HepG2 (cell line): ENCODE results near the gene CARMIL1. TPM values are rescaled to one million over a fixed set of nuclear protein-coding genes. Genes with fewer than 3 reads are reported as not detected.

Source experiments
- ATAC-seq: fragments of 200-7000 bp; cut with Tn5 transposase; 3 replicates; pipeline ENCODE4 v1.9.1; 2020; ENCODE audit warnings: mild to moderate bottlenecking, moderate library complexity
- BruUV-seq: library from RNA; stranded (reverse); fragments of 400-500 nt; replicated peaks from 2 replicates; lab custom pipeline; 2021; lab: Mats Ljungman, UMichigan
- CTCF ChIA-PET: fragments of 300-600 bp; formaldehyde crosslinking; extraction: SDS; loops from one replicate; lab custom pipeline; 2021; ENCODE audit warnings: low total read pairs, inconsistent platforms, low intra/inter-chr PET ratio; lab: Yijun Ruan, JAX
- POLR2A ChIA-PET: fragments of 350-600 bp; sonication (Branson Sonifier 250); formaldehyde crosslinking; loops from one replicate; lab custom pipeline; 2020; ENCODE audit warnings: antibody characterized with exemption, inconsistent platforms; lab: Yijun Ruan, JAX
- DNase-seq: peaks from one replicate; pipeline ENCODE4 v3.0.0-alpha.2; 2015; ENCODE audit warnings: low spot score
- FAIRE-seq: peaks from 3 replicates; lab custom pipeline; 2011; peaks lifted over from hg19 to GRCh38; lab: Jason Lieb, UNC
- H2AFZ ChIP-seq: one replicate; pipeline ENCODE4 v1.6.1; 2011; ENCODE audit warnings: low read length, inconsistent platforms
- H3K27ac ChIP-seq: fragments of 300-600 bp; 3 replicates; pipeline ENCODE4 v1.8.0; 2011; ENCODE audit warnings: mixed run types, mild to moderate bottlenecking, mixed read lengths, low read length, inconsistent platforms; ENCODE audit not compliant: insufficient read depth; ENCODE audit errors: extremely low read length
- H3K27me3 ChIP-seq, 2 experiments: fragments of 200-600 bp in 1 of 2; 2 replicates in 1 of 2; 3 replicates in 1 of 2; pipeline versions ENCODE4 v1.6.0 to v1.8.0; 2011; ENCODE audit warnings: low read length in 2 of 2, mild to moderate bottlenecking in 2 of 2, moderate library complexity in 2 of 2, inconsistent platforms in 1 of 2; ENCODE audit not compliant: insufficient read depth in 2 of 2, control insufficient read depth in 1 of 2
- H3K36me3 ChIP-seq, 2 experiments: fragments of 200-600 bp in 1 of 2; replicated peaks in 1 of 2; 2 replicates in 1 of 2; 3 replicates in 1 of 2; pipeline versions ENCODE4 v1.5.1 to v1.8.0; 2011; ENCODE audit warnings: low read length in 2 of 2, inconsistent platforms in 1 of 2; ENCODE audit not compliant: insufficient read depth in 2 of 2, control insufficient read depth in 1 of 2
- H3K4me1 ChIP-seq: 2 replicates; pipeline ENCODE4 v1.5.1; 2012; ENCODE audit warnings: low read length, inconsistent platforms; ENCODE audit not compliant: insufficient read depth
- H3K4me2 ChIP-seq: 2 replicates; pipeline ENCODE4 v1.6.0; 2011; ENCODE audit warnings: low read depth, low read length, inconsistent platforms
- H3K4me3 ChIP-seq, 3 experiments: fragments of 200-600 bp in 1 of 3; sonication (generic), shearing (Covaris generic) in 1 of 3; replicated peaks in 1 of 3; 2 replicates each; pipeline ENCODE4 v1.5.1; 2011 to 2016; ENCODE audit warnings: low read length in 3 of 3, inconsistent platforms in 2 of 3, low read depth in 2 of 3, mild to moderate bottlenecking in 2 of 3, control low read depth in 1 of 3, mixed read lengths in 1 of 3; ENCODE audit not compliant: insufficient read depth in 1 of 3
- H3K79me2 ChIP-seq: one replicate; pipeline ENCODE4 v1.6.1; 2011; ENCODE audit warnings: low read length, inconsistent platforms; ENCODE audit not compliant: insufficient read depth
- H3K9ac ChIP-seq: 2 replicates; pipeline ENCODE4 v1.6.0; 2011; ENCODE audit warnings: mild to moderate bottlenecking, low read depth, low read length, inconsistent platforms; ENCODE audit not compliant: insufficient read depth
- H3K9me3 ChIP-seq: 2 replicates; pipeline ENCODE4 v1.5.1; 2012; ENCODE audit warnings: mild to moderate bottlenecking, low read length
- H4K20me1 ChIP-seq: 2 replicates; pipeline ENCODE4 v1.6.0; 2011; ENCODE audit warnings: inconsistent platforms, mild to moderate bottlenecking, low read length, moderate library complexity; ENCODE audit not compliant: insufficient read depth
- CCAR2 ChIP-seq: fragments of 200-400 bp; formaldehyde crosslinking; optimal IDR thresholded peaks from 2 replicates; pipeline ENCODE3; 2018; ENCODE audit warnings: low read depth, mild to moderate bottlenecking, low read length, moderate library complexity
- CENPT ChIP-seq: sonication (generic); formaldehyde crosslinking; IDR thresholded peaks from 2 replicates; pipeline ENCODE4 v1.8.0; 2022; ENCODE audit warnings: low read depth, mild to moderate bottlenecking, moderate library complexity, missing genetic modification reagents
- CSRNP1 ChIP-seq: sonication (generic); formaldehyde crosslinking; IDR thresholded peaks from 2 replicates; pipeline ENCODE4 v1.8.1; 2023; ENCODE audit warnings: mild to moderate bottlenecking, missing genetic modification reagents
- HNRNPH1 ChIP-seq: fragments of 200-400 bp; formaldehyde crosslinking; optimal IDR thresholded peaks from 2 replicates; pipeline ENCODE3; 2017; ENCODE audit warnings: mild to moderate bottlenecking, low read depth, low read length
- KAT8 ChIP-seq: IDR thresholded peaks from 2 replicates; pipeline ENCODE4 v1.6.1; 2016; ENCODE audit warnings: missing genetic modification reagents, missing compliant biosample characterization
- MAFK ChIP-seq, 2 experiments: IDR thresholded peaks in 1 of 2; conservative IDR thresholded peaks in 1 of 2; 2 replicates each; pipeline ENCODE4 v1.6.1; 2011; ENCODE audit warnings: improper control_type of control experiment in 2 of 2, low read length in 2 of 2
- PCBP1 ChIP-seq: fragments of 200-400 bp; formaldehyde crosslinking; IDR thresholded peaks from 2 replicates; pipeline ENCODE4 v1.6.1; 2017; ENCODE audit warnings: mild to moderate bottlenecking, low read depth, low read length, borderline replicate concordance
- REL ChIP-seq: sonication (generic); formaldehyde crosslinking; conservative IDR thresholded peaks from 2 replicates; pipeline ENCODE4 v1.8.0; 2022; ENCODE audit warnings: mild to moderate bottlenecking, missing genetic modification reagents, moderate library complexity
- SIN3A ChIP-seq: IDR thresholded peaks from 2 replicates; pipeline ENCODE4 v1.6.1; 2011; ENCODE audit warnings: low read depth, mild to moderate bottlenecking, control low read depth, low read length, borderline replicate concordance
- SRSF1 ChIP-seq: fragments of 200-400 bp; formaldehyde crosslinking; optimal IDR thresholded peaks from 2 replicates; pipeline ENCODE3; 2017; ENCODE audit warnings: mild to moderate bottlenecking, low read depth, low read length, moderate library complexity
- YEATS4 ChIP-seq: sonication (generic); formaldehyde crosslinking; IDR thresholded peaks from 2 replicates; pipeline ENCODE4 v1.4.0; 2020; ENCODE audit warnings: missing genetic modification reagents, borderline replicate concordance
- ZFP41 ChIP-seq: sonication (generic); formaldehyde crosslinking; IDR thresholded peaks from 2 replicates; pipeline ENCODE4 v1.4.0; 2020; ENCODE audit warnings: mild to moderate bottlenecking, missing genetic modification reagents, borderline replicate concordance
- ZFP82 ChIP-seq: sonication (generic); formaldehyde crosslinking; IDR thresholded peaks from 2 replicates; pipeline ENCODE4 v1.5.1; 2020; ENCODE audit warnings: mild to moderate bottlenecking, missing genetic modification reagents, borderline replicate concordance
- ZFY ChIP-seq: sonication (generic); formaldehyde crosslinking; IDR thresholded peaks from 2 replicates; pipeline ENCODE4 v1.4.0; 2020; ENCODE audit warnings: missing genetic modification reagents
- ZNF20 ChIP-seq: sonication (generic); formaldehyde crosslinking; IDR thresholded peaks from 2 replicates; pipeline ENCODE4 v1.4.0; 2020; ENCODE audit warnings: mild to moderate bottlenecking, moderate library complexity, missing genetic modification reagents
- ZNF577 ChIP-seq: sonication (generic); formaldehyde crosslinking; IDR thresholded peaks from 2 replicates; pipeline ENCODE4 v1.4.0; 2020; ENCODE audit warnings: mild to moderate bottlenecking, low read depth, missing genetic modification reagents, borderline replicate concordance
- WGBS: methylation state at CpG from one replicate; pipeline ENCODE4 v1.1.6; 2017; ENCODE audit warnings: low lambda C conversion rate; 5-methylcytosine and 5-hydroxymethylcytosine counted together
- in situ Hi-C: cut with HindIII; loops from 2 replicates; pipeline ENCODE4 v1.10.0; 2017; ENCODE audit warnings: low pct_unique_long_range_greater_than_20kb; ENCODE audit not compliant: extremely low pct_ligation_motif_present
- intact Hi-C: fragments of 100-400 bp; cut with micrococcal nuclease; formaldehyde crosslinking; loops from one replicate; pipeline ENCODE4 v1.10.0; 2022; ENCODE audit not compliant: unreplicated experiment
- polyA plus RNA-seq, 8 experiments: library from polyadenylated mRNA; depleted of rRNA in 3 of 8; stranded (reverse) in 7 of 8; unstranded in 1 of 8; fragments of >200 nt; fragmentation: Illumina TruSeq in 4 of 8; extraction: Trizol in 4 of 8; gene quantifications; 2 replicates each; pipeline versions ENCODE4 v1.2.1 to v1.2.3, GENCODE V29; 2011 to 2016; ENCODE audit warnings: low read depth in 4 of 8, missing spikeins in 1 of 8, mixed read lengths in 1 of 8; ENCODE audit not compliant: insufficient read depth in 1 of 8
- total RNA-seq, 5 experiments: library from RNA; depleted of rRNA; stranded (reverse); fragments of >200 nt; fragmentation: Illumina TruSeq; extraction: Trizol; gene quantifications; 2 replicates each; pipeline ENCODE4 v1.2.3, GENCODE V29; 2016; ENCODE audit warnings: low read depth in 1 of 5

CARMIL1 gene
- total and polyA plus RNA-seq, 2 of the 13 experiments (the other 11 are each of a cell fraction or from before 2014, with no cell fraction given), result 1.8 to 2.6 TPM

DNA sequence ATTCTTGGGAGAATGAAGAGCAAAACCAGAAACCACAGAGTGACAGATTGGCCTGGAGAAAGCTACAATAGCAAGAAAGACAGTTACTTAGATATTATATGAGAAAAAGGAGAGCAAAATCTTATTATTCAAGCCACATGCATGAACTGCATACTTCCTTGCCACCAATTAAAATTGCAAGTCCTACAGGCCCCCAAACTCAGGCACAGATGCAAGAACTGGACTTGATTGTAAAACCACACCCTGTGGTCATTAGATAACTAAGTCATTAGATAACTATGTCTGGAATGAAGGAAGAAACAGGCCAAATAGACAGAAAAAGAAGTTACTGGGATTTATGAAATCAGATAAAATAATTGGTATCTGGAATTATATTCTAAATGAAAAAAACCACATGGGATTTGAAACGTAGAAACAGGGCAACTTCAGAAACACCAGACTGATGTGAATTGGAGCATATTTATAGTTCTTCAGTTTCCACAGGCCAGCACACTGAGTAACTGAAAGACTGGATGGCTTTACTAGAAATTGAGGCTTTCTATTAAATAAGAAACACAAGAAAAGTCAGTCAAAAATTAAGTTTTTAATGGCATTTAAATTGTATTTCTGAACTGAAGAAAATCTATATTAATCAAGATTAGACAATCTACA lies 49.4 kb upstream of the CARMIL1 start:
- Histone ChIP-seq H3K9me3 (no peaks in the 10 kb centered on the region), H3K4me2 (no peak overlapping the region), H3K9ac (no peak overlapping the region), H3K27ac (no peak overlapping the region), H2AFZ (no peak overlapping the region), H3K36me3 (no peaks in the 10 kb centered on the region), H3K4me3 (no peak overlapping the region), H3K4me1 (no peaks in the 10 kb centered on the region), H3K27me3 (0 out of 5 replicates have a peak, but pooled peaks cover 0 to 11% of the 10 kb centered on the region in 2 experiments), H4K20me1 (no peaks in the 10 kb centered on the region), H3K79me2 (no peaks in the 10 kb centered on the region)
- ATAC-seq (no peak), DNase-seq (no peak), FAIRE-seq (no peak)
- in situ Hi-C loops, result no loop called here
- WGBS, result 5% methylated on average over 1 of the region's 1 CpG
- ChIA-PET POLR2A (no interaction called here), CTCF (no interaction called here)
- BruUV-seq, result no TSS peak
- intact Hi-C loops, result loop anchor here (10.0 kb wide), 1 partner anchor 715 kb away; no protein-coding TSS in a partner anchor
- TF ChIP-seq SIN3A (no peak), ZFY (no peak), ZFP82 (CRISPR knock-in tag) (no peak), ZNF577 (CRISPR knock-in tag) (no peak), ZFP41 (CRISPR knock-in tag) (no peak), CENPT (CRISPR knock-in tag) (no peak)

DNA sequence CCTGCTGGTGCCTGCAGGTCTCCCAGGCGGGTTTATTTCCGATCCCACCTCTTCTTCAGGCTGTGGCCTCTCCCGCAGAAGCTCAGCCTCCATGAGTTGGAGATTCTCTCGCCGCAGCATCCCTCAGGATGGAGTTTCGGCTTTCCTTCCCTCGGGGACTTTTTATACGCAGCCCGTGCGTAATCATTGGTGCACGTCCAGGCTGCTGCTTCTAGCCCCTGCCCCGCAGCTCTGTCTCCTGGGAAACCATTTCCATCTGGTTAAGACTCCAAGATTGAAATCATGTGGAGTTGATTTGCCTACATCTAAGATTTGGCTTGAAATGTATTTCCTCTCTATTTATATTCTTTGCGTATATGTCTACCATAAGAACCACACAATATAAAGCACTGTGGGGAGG lies 46.7 kb upstream of the CARMIL1 start:
- ChIA-PET CTCF (no interaction called here), POLR2A (no interaction called here)
- H3K4me3 ChIP-seq, result no peak overlapping the region
- intact Hi-C loops, result no loop called here
- in situ Hi-C loops, result no loop called here
- ATAC-seq (no peak), DNase-seq (no peak), FAIRE-seq (no peak)
- no peak overlapping the region for H3K9ac ChIP-seq
- H3K9me3 ChIP-seq, result no peaks in the 10 kb centered on the region
- 45% methylated on average over 13 of the region's 13 CpGs for WGBS
- H3K4me1 ChIP-seq, result no peaks in the 10 kb centered on the region
- no peak overlapping the region for H3K27ac ChIP-seq
- TF ChIP-seq CSRNP1 (CRISPR knock-in tag), result no peak
- TF ChIP-seq YEATS4 (CRISPR knock-in tag), result no peak
- TF ChIP-seq REL (CRISPR knock-in tag), result no peak
- no peak for TF ChIP-seq CCAR2
- TF ChIP-seq KAT8 (CRISPR knock-in tag), result no peak
- TF ChIP-seq ZNF20 (CRISPR knock-in tag), result no peak
- no peak for TF ChIP-seq HNRNPH1
- TF ChIP-seq PCBP1, result no peak
- no peak for TF ChIP-seq SRSF1
- no peak for TF ChIP-seq MAFK (conservative IDR thresholded peaks at IDR 0.05 in 1 of 2, IDR thresholded peaks at IDR 0.05 in 1 of 2; ENCODE audit: low read length in 2 of 2)
- TF ChIP-seq ZNF577 (CRISPR knock-in tag), result no peak
- 0 out of 5 replicates have a peak, but pooled peaks cover 0 to 11% of the 10 kb centered on the region in 2 experiments for H3K27me3 ChIP-seq
- no peak overlapping the region for H2AFZ ChIP-seq
- H3K4me2 ChIP-seq, result no peak overlapping the region
- H4K20me1 ChIP-seq, result no peaks in the 10 kb centered on the region
- no peaks in the 10 kb centered on the region for H3K36me3 ChIP-seq
- H3K79me2 ChIP-seq, result no peaks in the 10 kb centered on the region
- BruUV-seq, result no TSS peak
